ENCODE measurements around the gene SCUBE3. TPM values are rescaled to one million over a fixed set of nuclear protein-coding genes. Genes with fewer than 3 reads are reported as not detected.

The SCUBE3 gene
- total and polyA plus RNA-seq, 2 donors: 0.09 to 0.14 TPM

DNA sequence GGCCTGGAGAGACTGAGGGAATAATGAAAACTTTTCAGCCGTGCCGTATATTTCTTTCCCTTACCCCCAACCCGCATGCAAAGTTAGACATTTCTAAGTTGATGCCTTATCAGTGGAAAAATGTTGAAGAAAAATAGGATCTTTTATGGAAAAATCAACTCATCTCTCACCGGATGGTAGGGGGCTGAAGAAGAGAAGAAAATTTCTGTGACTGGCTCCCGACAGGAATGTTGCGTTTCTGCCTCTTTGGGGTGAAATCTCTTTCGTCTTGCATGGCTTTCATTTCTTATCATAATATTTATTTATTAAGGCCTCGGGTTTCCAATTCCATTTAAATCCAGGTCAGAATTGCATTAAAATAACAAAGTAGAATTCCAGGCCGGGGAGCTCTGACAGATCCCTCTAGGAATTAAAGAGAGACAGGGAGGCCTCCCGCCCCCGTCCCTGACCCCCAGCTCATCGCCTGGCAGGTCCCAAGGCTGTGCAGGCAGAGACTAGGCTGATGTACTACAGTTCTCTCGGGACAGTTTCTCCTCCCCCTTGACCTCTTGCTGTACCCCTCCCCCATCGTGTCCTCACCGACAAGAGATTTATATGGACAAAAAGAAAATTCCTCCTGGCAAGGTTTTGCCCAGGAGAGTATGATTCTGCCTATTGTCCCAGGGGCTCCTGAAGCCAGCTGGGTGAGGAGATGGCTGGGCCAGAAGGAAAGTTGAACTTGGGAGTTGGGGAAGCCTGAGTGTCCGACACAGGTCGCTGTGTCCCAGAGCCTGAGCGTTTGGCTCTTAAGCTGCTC is 1.3 kb downstream of the SCUBE3 start:
- Histone ChIP-seq H3K4me1 (ENCODE audit: control insufficient read depth in 2 of 2, insufficient read depth in 2 of 2, low read length in 2 of 2) (peaks cover 0 to 9% of the 10 kb centered on the region in 2 donors), H3K36me3 (ENCODE audit: control insufficient read depth in 2 of 2, insufficient read depth in 2 of 2, low read length in 1 of 2) (no peaks in the 10 kb centered on the region), H3K27ac (ENCODE audit: low read depth in 1 of 2, low read length in 1 of 2) (no peak overlapping the region), H3K27me3 (ENCODE audit: control insufficient read depth in 2 of 2, insufficient read depth in 1 of 2, low read length in 1 of 2) (peaks cover 50 to 87% of the 10 kb centered on the region in 2 donors), H3K9me3 (ENCODE audit: control insufficient read depth in 2 of 2, insufficient read depth in 1 of 2, low read length in 1 of 2) (no peaks in the 10 kb centered on the region), H3K4me3 (ENCODE audit: low read length in 2 of 2) (no peak overlapping the region)
- DNase-seq (ENCODE audit: low read depth in 6 of 9, low spot score in 9 of 9): no peak
- WGBS: 66% methylated on average over 18 of the region's 18 CpGs

DNA sequence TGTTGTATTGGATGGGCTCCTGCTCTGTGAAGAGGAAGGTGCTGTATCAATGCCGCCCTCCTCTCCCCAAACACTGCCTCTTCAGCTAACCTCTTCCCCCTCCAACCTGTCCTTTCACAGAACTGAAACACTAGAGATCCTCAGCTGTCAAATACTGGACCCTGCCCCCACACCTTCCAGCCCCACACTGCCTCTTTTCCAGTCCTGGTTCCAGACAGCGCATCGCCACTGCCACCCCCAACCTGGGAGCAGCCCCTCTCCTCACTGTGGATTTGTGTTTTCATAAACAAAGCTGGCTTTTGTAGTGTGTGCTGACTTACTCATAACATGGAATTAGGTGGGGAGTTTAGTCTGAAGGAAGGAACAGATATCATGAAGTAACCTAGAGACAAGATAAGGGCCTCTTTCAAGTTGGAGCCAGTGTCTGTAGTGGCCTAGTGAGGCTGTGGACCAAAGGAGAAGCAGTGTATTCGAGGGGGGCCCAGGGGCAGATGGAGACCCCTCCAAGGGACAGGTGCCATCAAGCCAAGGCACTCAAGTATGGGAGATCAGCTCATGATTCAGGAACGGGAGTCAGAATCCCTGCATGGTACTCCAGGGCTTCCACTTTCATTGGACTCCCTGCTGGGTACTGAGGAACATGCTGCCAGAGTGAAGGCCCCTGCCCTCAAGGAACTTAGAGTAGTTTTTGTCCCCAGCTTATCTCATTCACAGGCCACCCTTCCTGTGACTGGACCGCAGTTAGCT is 2.1 kb downstream of the SCUBE3 start:
- peaks cover 0 to 9% of the 10 kb centered on the region in 2 donors for H3K4me1 ChIP-seq (ENCODE audit: control insufficient read depth in 2 of 2, insufficient read depth in 2 of 2, low read length in 2 of 2)
- no peak overlapping the region for H3K4me3 ChIP-seq (ENCODE audit: low read length in 2 of 2)
- no peaks in the 10 kb centered on the region for H3K9me3 ChIP-seq (ENCODE audit: control insufficient read depth in 2 of 2, insufficient read depth in 1 of 2, low read length in 1 of 2)
- H3K36me3 ChIP-seq (ENCODE audit: control insufficient read depth in 2 of 2, insufficient read depth in 2 of 2, low read length in 1 of 2): no peaks in the 10 kb centered on the region
- DNase-seq (ENCODE audit: low read depth in 6 of 9, low spot score in 9 of 9): no peak
- WGBS: 96% methylated on average over 6 of the region's 6 CpGs
- peaks cover 47 to 80% of the 10 kb centered on the region in 2 donors for H3K27me3 ChIP-seq (ENCODE audit: control insufficient read depth in 2 of 2, insufficient read depth in 1 of 2, low read length in 1 of 2)
- H3K27ac ChIP-seq (ENCODE audit: low read depth in 1 of 2, low read length in 1 of 2): no peak overlapping the region

DNA sequence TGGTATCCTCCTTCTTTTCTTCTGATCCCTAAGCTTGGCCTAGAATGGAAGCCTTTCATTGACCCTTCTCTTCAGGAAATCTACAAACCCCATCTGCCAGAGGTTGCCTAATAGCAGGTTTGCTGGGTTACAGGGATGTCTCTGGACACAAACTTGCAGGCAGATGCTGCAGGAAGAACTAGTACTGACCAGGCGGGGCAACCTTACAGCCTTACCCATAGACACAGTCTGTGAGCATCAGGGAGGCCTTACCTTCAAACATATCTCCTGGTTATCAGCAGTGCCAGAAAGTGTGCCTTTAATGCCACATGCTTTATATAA is 2.6 kb downstream of the SCUBE3 start:
- 98% methylated on average over 1 of the region's 1 CpG for whole genome bisulfite sequencing
- no peaks in the 10 kb centered on the region for H3K9me3 ChIP-seq (ENCODE audit: control insufficient read depth in 2 of 2, insufficient read depth in 1 of 2, low read length in 1 of 2)
- no peak for DNase-seq (ENCODE audit: low read depth in 6 of 9, low spot score in 9 of 9)
- H3K27ac ChIP-seq (ENCODE audit: low read depth in 1 of 2, low read length in 1 of 2): no peak overlapping the region
- H3K27me3 ChIP-seq (ENCODE audit: control insufficient read depth in 2 of 2, insufficient read depth in 1 of 2, low read length in 1 of 2): peaks cover 47 to 74% of the 10 kb centered on the region in 2 donors
- peaks cover 0 to 9% of the 10 kb centered on the region in 2 donors for H3K4me1 ChIP-seq (ENCODE audit: control insufficient read depth in 2 of 2, insufficient read depth in 2 of 2, low read length in 2 of 2)
- no peaks in the 10 kb centered on the region for H3K36me3 ChIP-seq (ENCODE audit: control insufficient read depth in 2 of 2, insufficient read depth in 2 of 2, low read length in 1 of 2)
- H3K4me3 ChIP-seq (ENCODE audit: low read length in 2 of 2): no peak overlapping the region

DNA sequence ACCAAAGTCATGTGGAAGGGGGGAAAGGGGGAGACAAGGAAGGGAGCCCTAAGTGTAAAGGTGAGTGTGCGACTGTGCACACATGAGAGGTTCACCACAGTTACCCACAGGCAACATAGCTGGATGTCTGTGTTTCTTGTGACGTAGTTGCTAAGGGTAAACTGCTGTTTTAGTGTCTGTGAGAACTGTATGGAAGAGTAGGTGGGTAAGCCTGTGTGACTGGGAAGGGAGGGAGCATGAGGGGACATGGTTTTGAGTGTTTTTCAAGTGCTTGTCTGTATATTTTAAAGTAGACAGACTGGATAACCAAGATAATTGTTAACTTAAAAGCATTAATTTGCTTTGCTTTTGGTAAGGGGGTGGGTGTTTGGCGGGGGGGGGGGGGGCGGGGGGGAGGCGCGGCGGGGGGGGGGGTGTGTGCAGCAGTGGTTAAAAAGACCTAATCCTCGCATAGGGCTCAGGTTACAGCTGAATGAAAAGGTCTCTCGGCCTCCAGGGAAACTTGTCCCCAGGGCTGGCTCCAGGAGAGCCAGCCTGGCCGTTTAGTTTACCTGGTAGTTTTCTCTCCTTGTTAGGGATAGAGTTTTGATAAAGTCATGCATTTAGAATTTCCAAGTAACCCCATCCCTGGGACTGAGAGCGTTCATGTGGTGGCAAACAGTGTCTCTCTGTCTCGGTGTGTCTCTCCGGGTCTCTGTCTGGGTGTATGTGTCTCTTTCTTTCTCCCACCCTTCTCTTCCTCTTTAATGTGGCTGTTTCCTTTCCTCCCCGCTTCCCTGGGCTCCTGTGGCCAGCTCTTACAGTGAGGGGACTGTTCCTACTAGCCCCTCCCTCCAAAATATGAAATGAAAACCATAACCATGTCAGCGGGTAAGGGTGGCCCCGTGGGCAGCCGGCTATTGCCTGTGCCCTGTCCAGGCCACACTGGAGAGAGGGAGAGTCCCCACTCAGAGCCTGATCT is 3.4 kb downstream of the SCUBE3 start:
- H3K27ac ChIP-seq (ENCODE audit: low read depth in 1 of 2, low read length in 1 of 2): no peak overlapping the region
- no peaks in the 10 kb centered on the region for H3K36me3 ChIP-seq (ENCODE audit: control insufficient read depth in 2 of 2, insufficient read depth in 2 of 2, low read length in 1 of 2)
- DNase-seq (ENCODE audit: low read depth in 6 of 9, low spot score in 9 of 9): no peak
- H3K9me3 ChIP-seq (ENCODE audit: control insufficient read depth in 2 of 2, insufficient read depth in 1 of 2, low read length in 1 of 2): no peaks in the 10 kb centered on the region
- 67% methylated on average over 16 of the region's 17 CpGs for WGBS
- no peak overlapping the region for H3K4me3 ChIP-seq (ENCODE audit: low read length in 2 of 2)
- peaks cover 41 to 67% of the 10 kb centered on the region in 2 donors for H3K27me3 ChIP-seq (ENCODE audit: control insufficient read depth in 2 of 2, insufficient read depth in 1 of 2, low read length in 1 of 2)
- H3K4me1 ChIP-seq (ENCODE audit: control insufficient read depth in 2 of 2, insufficient read depth in 2 of 2, low read length in 2 of 2): peaks cover 0 to 9% of the 10 kb centered on the region in 2 donors

DNA sequence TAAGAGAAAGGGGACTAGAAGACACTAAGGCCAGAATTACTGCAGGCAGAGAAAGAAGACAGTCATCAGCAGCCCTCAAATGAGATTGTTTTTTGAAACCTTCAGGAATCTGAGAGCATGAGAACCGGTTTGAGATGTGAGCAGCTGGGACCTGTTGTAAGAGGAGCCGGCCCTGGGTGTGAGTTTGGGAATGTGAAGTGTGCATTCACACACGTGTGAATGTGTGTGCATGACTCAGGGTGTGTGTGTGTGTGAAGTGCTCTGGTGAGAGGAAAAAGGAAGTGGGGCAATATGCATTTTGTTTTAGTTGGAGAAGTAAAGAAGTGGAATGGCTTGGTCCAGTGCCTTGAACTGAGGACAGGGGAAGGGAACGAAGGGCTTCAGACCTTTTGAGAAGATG is 4.3 kb downstream of the SCUBE3 start:
- Histone ChIP-seq H3K9me3 (ENCODE audit: control insufficient read depth in 2 of 2, insufficient read depth in 1 of 2, low read length in 1 of 2) (no peaks in the 10 kb centered on the region), H3K36me3 (ENCODE audit: control insufficient read depth in 2 of 2, insufficient read depth in 2 of 2, low read length in 1 of 2) (no peaks in the 10 kb centered on the region), H3K4me3 (ENCODE audit: low read length in 2 of 2) (no peak overlapping the region), H3K27ac (ENCODE audit: low read depth in 1 of 2, low read length in 1 of 2) (no peak overlapping the region), H3K27me3 (ENCODE audit: control insufficient read depth in 2 of 2, insufficient read depth in 1 of 2, low read length in 1 of 2) (peaks cover 33 to 58% of the 10 kb centered on the region in 2 donors), H3K4me1 (ENCODE audit: control insufficient read depth in 2 of 2, insufficient read depth in 2 of 2, low read length in 2 of 2) (peaks cover 0 to 9% of the 10 kb centered on the region in 2 donors)
- WGBS: 54% methylated on average over 4 of the region's 4 CpGs
- no peak for DNase-seq (ENCODE audit: low read depth in 6 of 9, low spot score in 9 of 9)

DNA sequence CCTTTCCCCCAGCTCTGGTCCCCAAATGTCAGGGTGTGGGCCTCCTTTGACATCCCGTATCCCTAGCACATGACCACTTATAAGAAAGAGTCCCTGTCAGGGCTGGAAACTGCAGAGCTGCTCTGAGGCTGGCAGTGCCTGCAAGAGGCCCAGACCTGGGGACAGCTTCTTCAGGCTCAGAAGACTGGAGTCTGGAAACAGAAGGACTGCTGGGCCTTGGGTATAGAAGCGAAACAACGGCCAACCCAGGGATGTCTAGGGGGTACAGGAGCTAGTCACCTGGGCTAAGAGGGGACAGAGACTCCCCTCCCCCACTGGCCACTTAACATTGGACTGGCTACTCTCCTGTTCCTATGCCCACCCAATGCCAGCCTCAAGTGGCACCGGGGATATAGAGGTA is 4.7 kb downstream of the SCUBE3 start:
- 83% methylated on average over 4 of the region's 4 CpGs for WGBS
- Histone ChIP-seq H3K4me1 (ENCODE audit: control insufficient read depth in 2 of 2, insufficient read depth in 2 of 2, low read length in 2 of 2) (peaks cover 0 to 9% of the 10 kb centered on the region in 2 donors), H3K9me3 (ENCODE audit: control insufficient read depth in 2 of 2, insufficient read depth in 1 of 2, low read length in 1 of 2) (no peaks in the 10 kb centered on the region), H3K4me3 (ENCODE audit: low read length in 2 of 2) (no peak overlapping the region), H3K27ac (ENCODE audit: low read depth in 1 of 2, low read length in 1 of 2) (no peak overlapping the region), H3K36me3 (ENCODE audit: control insufficient read depth in 2 of 2, insufficient read depth in 2 of 2, low read length in 1 of 2) (no peaks in the 10 kb centered on the region), H3K27me3 (ENCODE audit: control insufficient read depth in 2 of 2, insufficient read depth in 1 of 2, low read length in 1 of 2) (peaks cover 28 to 53% of the 10 kb centered on the region in 2 donors)
- no peak for DNase-seq (ENCODE audit: low read depth in 6 of 9, low spot score in 9 of 9)

DNA sequence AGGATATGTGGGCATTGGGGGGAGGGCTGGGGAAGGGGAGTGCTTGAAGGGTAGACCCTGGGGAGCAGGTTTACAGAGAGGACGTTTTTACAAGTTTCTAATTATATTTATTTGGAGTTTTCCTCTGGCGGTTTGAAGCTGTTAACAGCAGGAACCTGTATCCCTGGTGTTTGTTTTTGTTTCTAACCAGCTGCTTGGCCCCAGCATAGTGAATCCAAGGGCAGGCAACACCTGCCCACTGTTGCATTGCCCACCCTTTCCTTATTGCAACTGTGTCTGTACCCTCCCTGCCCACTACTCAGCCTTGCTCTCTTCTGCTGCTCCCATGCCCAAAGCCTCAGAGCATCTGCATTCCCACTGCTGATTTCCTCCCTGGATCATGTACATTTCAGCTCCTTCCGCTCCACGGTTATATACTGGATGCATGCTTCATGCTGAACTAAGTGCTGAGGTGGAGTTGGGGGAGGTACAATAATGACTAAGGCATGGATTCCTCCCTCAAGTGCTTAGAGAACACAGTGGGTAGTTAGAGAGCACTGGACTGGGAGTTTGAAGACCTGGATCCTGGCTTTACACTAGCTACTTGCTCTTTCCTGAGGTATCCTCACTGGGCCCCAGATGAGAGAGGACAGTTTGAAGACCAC is 6.0 kb downstream of the SCUBE3 start:
- no peak for DNase-seq (ENCODE audit: low read depth in 6 of 9, low spot score in 9 of 9)
- WGBS: 91% methylated on average over 4 of the region's 4 CpGs
- Histone ChIP-seq H3K4me3 (ENCODE audit: low read length in 2 of 2) (no peak overlapping the region), H3K9me3 (ENCODE audit: control insufficient read depth in 2 of 2, insufficient read depth in 1 of 2, low read length in 1 of 2) (no peaks in the 10 kb centered on the region), H3K27ac (ENCODE audit: low read depth in 1 of 2, low read length in 1 of 2) (no peak overlapping the region), H3K36me3 (ENCODE audit: control insufficient read depth in 2 of 2, insufficient read depth in 2 of 2, low read length in 1 of 2) (no peaks in the 10 kb centered on the region), H3K4me1 (ENCODE audit: control insufficient read depth in 2 of 2, insufficient read depth in 2 of 2, low read length in 2 of 2) (peaks cover 0 to 4% of the 10 kb centered on the region in 2 donors), H3K27me3 (ENCODE audit: control insufficient read depth in 2 of 2, insufficient read depth in 1 of 2, low read length in 1 of 2) (peaks cover 16 to 40% of the 10 kb centered on the region in 2 donors)

DNA sequence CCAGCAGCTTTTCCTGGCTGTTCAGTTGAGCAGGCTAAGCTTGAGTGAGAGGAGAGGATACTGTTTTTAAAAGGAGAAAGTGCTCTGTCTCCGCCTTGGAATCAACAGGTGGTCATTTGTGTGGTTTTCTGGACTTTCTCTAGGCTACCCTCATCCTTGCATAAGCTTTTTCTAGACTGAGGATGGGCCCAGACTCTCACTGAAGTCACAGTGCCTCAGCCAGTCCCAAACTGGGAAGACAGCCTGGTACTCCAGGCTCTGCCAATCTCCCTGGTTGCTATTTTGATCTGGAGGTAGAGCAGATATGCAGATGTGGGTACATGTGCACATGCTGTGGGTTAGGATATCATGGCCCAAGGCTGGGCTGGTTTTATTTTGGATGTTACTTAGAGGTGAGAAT is 7.0 kb downstream of the SCUBE3 start:
- Histone ChIP-seq H3K36me3 (ENCODE audit: control insufficient read depth in 2 of 2, insufficient read depth in 2 of 2, low read length in 1 of 2) (no peaks in the 10 kb centered on the region), H3K27me3 (ENCODE audit: control insufficient read depth in 2 of 2, insufficient read depth in 1 of 2, low read length in 1 of 2) (peaks cover 8 to 31% of the 10 kb centered on the region in 2 donors), H3K4me3 (ENCODE audit: low read length in 2 of 2) (no peak overlapping the region), H3K4me1 (ENCODE audit: control insufficient read depth in 2 of 2, insufficient read depth in 2 of 2, low read length in 2 of 2) (peaks cover 0 to 4% of the 10 kb centered on the region in 2 donors), H3K9me3 (ENCODE audit: control insufficient read depth in 2 of 2, insufficient read depth in 1 of 2, low read length in 1 of 2) (no peaks in the 10 kb centered on the region), H3K27ac (ENCODE audit: low read depth in 1 of 2, low read length in 1 of 2) (no peak overlapping the region)
- WGBS: 93% methylated on average over 1 of the region's 1 CpG
- DNase-seq (ENCODE audit: low read depth in 6 of 9, low spot score in 9 of 9): no peak

All from thymus (tissue), 11 donors.